Measurements from ENCODE around the gene XIRP2. TPM values are rescaled to one million over a fixed set of nuclear protein-coding genes. Genes with fewer than 3 reads are reported as not detected.

Gene XIRP2
- not detected for polyA plus RNA-seq (2012; ENCODE audit: insufficient read depth, insufficient read length)

- DNase-seq (ENCODE audit: low read depth, low spot score) = no peak
- H3K4me3 ChIP-seq (ENCODE audit: low read length) = no peak within 1 kb of the TSS
Observed at GRCh38 chr2:166888180-166888579, at the start of gene XIRP2. Gene XIRP2 (plus strand): TSS chr2:166888480. CDS start chr2:166903483, 15,003 bp downstream.

GRCh38 chr2:166841152-166841551 lies 47.1 kb upstream of the XIRP2 start:
- no peak overlapping the region for H3K4me3 ChIP-seq (ENCODE audit: low read length)
- DNase-seq (ENCODE audit: low read depth, low spot score) = no peak

GRCh38 chr2:166841679-166842078 lies 46.6 kb upstream of the XIRP2 start:
- H3K4me3 ChIP-seq (ENCODE audit: low read length) = no peak overlapping the region
- no peak for DNase-seq (ENCODE audit: low read depth, low spot score)

- DNase-seq (ENCODE audit: low read depth, low spot score) = no peak
- H3K4me3 ChIP-seq (ENCODE audit: low read length) = no peak overlapping the region
Observed at GRCh38 chr2:166844111-166844510, 44.2 kb upstream of the XIRP2 start.

GRCh38 chr2:166862468-166863132 lies 25.7 kb upstream of the XIRP2 start:
- no peak overlapping the region for H3K4me3 ChIP-seq (ENCODE audit: low read length)
- no peak for DNase-seq (ENCODE audit: low read depth, low spot score)

- DNase-seq (ENCODE audit: low read depth, low spot score) = no peak
Observed at GRCh38 chr2:166867874-166868514, 20.3 kb upstream of the XIRP2 start.

GRCh38 chr2:166870346-166870745 lies 17.9 kb upstream of the XIRP2 start:
- no peak for DNase-seq (ENCODE audit: low read depth, low spot score)
- H3K4me3 ChIP-seq (ENCODE audit: low read length) = no peak overlapping the region

More at GRCh38 chr2:166867874-166868514, 20.3 kb upstream of the XIRP2 start:
- no peak overlapping the region for H3K4me3 ChIP-seq (ENCODE audit: low read length)

GRCh38 chr2:166881177-166881576 lies 7.1 kb upstream of the XIRP2 start:
- H3K4me3 ChIP-seq (ENCODE audit: low read length) = no peak overlapping the region
- no peak for DNase-seq (ENCODE audit: low read depth, low spot score)

GRCh38 chr2:166882851-166883250 lies 5.4 kb upstream of the XIRP2 start:
- DNase-seq (ENCODE audit: low read depth, low spot score) = no peak
- H3K4me3 ChIP-seq (ENCODE audit: low read length) = no peak overlapping the region

- no peak overlapping the region for H3K4me3 ChIP-seq (ENCODE audit: low read length)
- no peak for DNase-seq (ENCODE audit: low read depth, low spot score)
Observed at GRCh38 chr2:166891727-166892126, 3.4 kb downstream of the XIRP2 start.

- no peak for DNase-seq (ENCODE audit: low read depth, low spot score)
- no peak overlapping the region for H3K4me3 ChIP-seq (ENCODE audit: low read length)
Observed at GRCh38 chr2:166892397-166892796, 4.1 kb downstream of the XIRP2 start.

- DNase-seq (ENCODE audit: low read depth, low spot score) = no peak
- H3K4me3 ChIP-seq (ENCODE audit: low read length) = no peak overlapping the region
Observed at GRCh38 chr2:166895243-166895642, 7.0 kb downstream of the XIRP2 start.

GRCh38 chr2:166897666-166898065 lies 9.4 kb downstream of the XIRP2 start:
- DNase-seq (ENCODE audit: low read depth, low spot score) = no peak
- H3K4me3 ChIP-seq (ENCODE audit: low read length) = no peak overlapping the region

- no peak for DNase-seq (ENCODE audit: low read depth, low spot score)
- no peak overlapping the region for H3K4me3 ChIP-seq (ENCODE audit: low read length)
Observed at GRCh38 chr2:166899676-166900075, 11.4 kb downstream of the XIRP2 start.

GRCh38 chr2:166900700-166901099 lies 12.4 kb downstream of the XIRP2 start:
- peak; percentile 43 for DNase-seq (ENCODE audit: low read depth, low spot score)
- no peak overlapping the region for H3K4me3 ChIP-seq (ENCODE audit: low read length)

- DNase-seq (ENCODE audit: low read depth, low spot score) = no peak
- H3K4me3 ChIP-seq (ENCODE audit: low read length) = no peak overlapping the region
Observed at GRCh38 chr2:166901336-166901735, 13.1 kb downstream of the XIRP2 start.

GRCh38 chr2:166916987-166917386 lies 28.7 kb downstream of the XIRP2 start:
- H3K4me3 ChIP-seq (ENCODE audit: low read length) = no peak overlapping the region
- no peak for DNase-seq (ENCODE audit: low read depth, low spot score)

- no peak for DNase-seq (ENCODE audit: low read depth, low spot score)
- no peak overlapping the region for H3K4me3 ChIP-seq (ENCODE audit: low read length)
Observed at GRCh38 chr2:166917415-166917814, 29.1 kb downstream of the XIRP2 start.

GRCh38 chr2:166921261-166921896 lies 33.1 kb downstream of the XIRP2 start:
- no peak for DNase-seq (ENCODE audit: low read depth, low spot score)
- no peak overlapping the region for H3K4me3 ChIP-seq (ENCODE audit: low read length)

- no peak for DNase-seq (ENCODE audit: low read depth, low spot score)
- no peak overlapping the region for H3K4me3 ChIP-seq (ENCODE audit: low read length)
Observed at GRCh38 chr2:166924967-166925366, 36.7 kb downstream of the XIRP2 start.

All from Jurkat, Clone E6-1 (cell line).